ENCODE measurements around the gene P3H2. TPM values are rescaled to one million over a fixed set of nuclear protein-coding genes. Genes with fewer than 3 reads are reported as not detected.

Gene P3H2
- total RNA-seq, 1 experiment from 2014 or later = 82.2 TPM

DNA sequence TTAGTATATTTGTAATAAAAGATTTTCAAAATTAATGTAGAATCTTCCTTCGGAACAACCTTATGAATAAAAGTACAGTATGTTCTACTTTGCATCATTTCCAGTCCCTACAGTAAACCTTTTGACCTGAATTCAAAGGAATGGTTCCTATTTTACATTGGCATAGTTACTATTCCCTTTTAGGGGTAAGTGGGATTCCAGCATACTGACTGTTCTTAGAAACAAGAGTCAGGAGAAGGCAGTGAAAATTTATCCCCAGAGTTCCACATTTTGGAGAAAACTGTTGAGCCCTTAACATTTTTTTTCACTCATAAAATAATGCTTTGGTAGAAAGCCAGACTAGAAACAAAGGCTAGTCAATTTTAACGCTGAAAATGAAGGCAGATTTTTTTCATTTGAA lies 78.1 kb downstream of the P3H2 start:
- no peak for ATAC-seq
- CTCF ChIA-PET = no interaction called here

DNA sequence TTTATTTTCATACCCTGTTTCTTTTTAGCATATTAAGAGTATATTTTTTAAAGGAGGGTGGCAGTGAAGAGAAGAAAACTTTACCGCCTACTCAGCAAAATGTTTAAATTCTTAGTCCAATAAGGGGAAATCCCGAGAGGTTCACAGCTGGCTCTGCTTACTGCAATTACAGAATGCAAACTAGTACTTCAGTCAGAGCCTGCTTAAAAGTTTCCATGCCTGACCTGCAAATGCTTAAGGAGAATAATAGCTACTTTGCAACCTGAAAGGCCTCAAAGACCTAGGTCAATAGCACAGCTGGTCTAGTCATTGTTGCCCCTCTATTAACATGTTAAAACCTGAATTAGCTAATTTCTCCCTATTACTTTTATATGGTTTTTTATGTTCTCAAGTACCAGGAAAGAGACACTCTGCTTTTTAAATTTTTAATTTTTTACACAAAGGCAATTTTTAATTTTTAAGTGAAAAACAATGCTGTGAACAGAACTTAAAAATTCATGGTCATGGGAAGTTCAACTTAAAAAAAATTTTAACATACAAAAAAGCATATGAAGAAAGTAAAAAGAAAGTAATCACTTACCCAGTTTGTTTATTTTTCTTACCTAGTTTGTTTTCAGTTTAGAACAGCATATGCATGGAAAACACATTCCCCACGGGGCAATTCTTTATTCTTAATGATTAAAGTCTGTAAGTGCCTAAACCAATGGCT lies 79.2 kb downstream of the P3H2 start:
- no peaks in the 10 kb centered on the region for H3K27me3 ChIP-seq (ENCODE audit: control insufficient read depth, insufficient read depth, low read length)
- ChIA-PET CTCF (no interaction called here), POLR2A (no interaction called here)
- H3K36me3 ChIP-seq (ENCODE audit: control insufficient read depth, insufficient read depth, low read length) = no peaks in the 10 kb centered on the region
- ATAC-seq (no peak), DNase-seq (ENCODE audit: low read depth, low spot score) (no peak)
- peak overlapping the region; percentile 56 for H3K27ac ChIP-seq (ENCODE audit: low read length)
- no peak overlapping the region for H3K4me3 ChIP-seq (ENCODE audit: low read depth in 2 of 2, low read length in 2 of 2)
- TF ChIP-seq SIN3A (IDR thresholded peaks at IDR 0.05; ENCODE audit: borderline replicate concordance, insufficient read depth, low read depth, low read length) (no peak), POLR2AphosphoS5 (IDR thresholded peaks at IDR 0.05; ENCODE audit: low read depth, low read length) (no peak), TCF7L2 (IDR thresholded peaks at IDR 0.05; ENCODE audit: low read depth, low read length) (no peak)
- TF ChIP-seq, protein P1, sequence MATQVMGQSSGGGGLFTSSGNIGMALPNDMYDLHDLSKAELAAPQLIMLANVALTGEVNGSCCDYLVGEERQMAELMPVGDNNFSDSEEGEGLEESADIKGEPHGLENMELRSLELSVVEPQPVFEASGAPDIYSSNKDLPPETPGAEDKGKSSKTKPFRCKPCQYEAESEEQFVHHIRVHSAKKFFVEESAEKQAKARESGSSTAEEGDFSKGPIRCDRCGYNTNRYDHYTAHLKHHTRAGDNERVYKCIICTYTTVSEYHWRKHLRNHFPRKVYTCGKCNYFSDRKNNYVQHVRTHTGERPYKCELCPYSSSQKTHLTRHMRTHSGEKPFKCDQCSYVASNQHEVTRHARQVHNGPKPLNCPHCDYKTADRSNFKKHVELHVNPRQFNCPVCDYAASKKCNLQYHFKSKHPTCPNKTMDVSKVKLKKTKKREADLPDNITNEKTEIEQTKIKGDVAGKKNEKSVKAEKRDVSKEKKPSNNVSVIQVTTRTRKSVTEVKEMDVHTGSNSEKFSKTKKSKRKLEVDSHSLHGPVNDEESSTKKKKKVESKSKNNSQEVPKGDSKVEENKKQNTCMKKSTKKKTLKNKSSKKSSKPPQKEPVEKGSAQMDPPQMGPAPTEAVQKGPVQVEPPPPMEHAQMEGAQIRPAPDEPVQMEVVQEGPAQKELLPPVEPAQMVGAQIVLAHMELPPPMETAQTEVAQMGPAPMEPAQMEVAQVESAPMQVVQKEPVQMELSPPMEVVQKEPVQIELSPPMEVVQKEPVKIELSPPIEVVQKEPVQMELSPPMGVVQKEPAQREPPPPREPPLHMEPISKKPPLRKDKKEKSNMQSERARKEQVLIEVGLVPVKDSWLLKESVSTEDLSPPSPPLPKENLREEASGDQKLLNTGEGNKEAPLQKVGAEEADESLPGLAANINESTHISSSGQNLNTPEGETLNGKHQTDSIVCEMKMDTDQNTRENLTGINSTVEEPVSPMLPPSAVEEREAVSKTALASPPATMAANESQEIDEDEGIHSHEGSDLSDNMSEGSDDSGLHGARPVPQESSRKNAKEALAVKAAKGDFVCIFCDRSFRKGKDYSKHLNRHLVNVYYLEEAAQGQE (IDR thresholded peaks at IDR 0.05; ENCODE audit: insufficient read depth in 1 of 2, low read depth in 2 of 2, low read length in 1 of 2) = no peak
- TF ChIP-seq, protein P2, sequence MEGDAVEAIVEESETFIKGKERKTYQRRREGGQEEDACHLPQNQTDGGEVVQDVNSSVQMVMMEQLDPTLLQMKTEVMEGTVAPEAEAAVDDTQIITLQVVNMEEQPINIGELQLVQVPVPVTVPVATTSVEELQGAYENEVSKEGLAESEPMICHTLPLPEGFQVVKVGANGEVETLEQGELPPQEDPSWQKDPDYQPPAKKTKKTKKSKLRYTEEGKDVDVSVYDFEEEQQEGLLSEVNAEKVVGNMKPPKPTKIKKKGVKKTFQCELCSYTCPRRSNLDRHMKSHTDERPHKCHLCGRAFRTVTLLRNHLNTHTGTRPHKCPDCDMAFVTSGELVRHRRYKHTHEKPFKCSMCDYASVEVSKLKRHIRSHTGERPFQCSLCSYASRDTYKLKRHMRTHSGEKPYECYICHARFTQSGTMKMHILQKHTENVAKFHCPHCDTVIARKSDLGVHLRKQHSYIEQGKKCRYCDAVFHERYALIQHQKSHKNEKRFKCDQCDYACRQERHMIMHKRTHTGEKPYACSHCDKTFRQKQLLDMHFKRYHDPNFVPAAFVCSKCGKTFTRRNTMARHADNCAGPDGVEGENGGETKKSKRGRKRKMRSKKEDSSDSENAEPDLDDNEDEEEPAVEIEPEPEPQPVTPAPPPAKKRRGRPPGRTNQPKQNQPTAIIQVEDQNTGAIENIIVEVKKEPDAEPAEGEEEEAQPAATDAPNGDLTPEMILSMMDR (IDR thresholded peaks at IDR 0.05) = no peak
- intact Hi-C loops (cut with micrococcal nuclease; ENCODE audit: unreplicated experiment) = no loop called here
- BruUV-seq (replicated peaks) = no TSS peak
- no peaks in the 10 kb centered on the region for H3K9me3 ChIP-seq (ENCODE audit: control insufficient read depth, insufficient read depth, low read depth, low read length)
- in situ Hi-C loops (cut with HindIII; ENCODE audit: low pct_unique_long_range_greater_than_20kb, low sequenced_read_pairs) = no loop called here
- H3K4me1 ChIP-seq (ENCODE audit: control insufficient read depth, insufficient read depth, low read length) = peaks cover 53% of the 10 kb centered on the region

More for the DNA sequence above, 78.1 kb downstream of the P3H2 start:
- no TSS peak for BruUV-seq (replicated peaks)
- in situ Hi-C loops (cut with HindIII; ENCODE audit: low pct_unique_long_range_greater_than_20kb, low sequenced_read_pairs) = no loop called here
- Histone ChIP-seq H3K4me3 (ENCODE audit: low read depth in 2 of 2, low read length in 2 of 2) (no peak overlapping the region), H3K9me3 (ENCODE audit: control insufficient read depth, insufficient read depth, low read depth, low read length) (no peaks in the 10 kb centered on the region), H3K27ac (ENCODE audit: low read length) (peak overlapping the region; percentile 56; the same call in 1 of the 2 replicates), H3K36me3 (ENCODE audit: control insufficient read depth, insufficient read depth, low read length) (no peaks in the 10 kb centered on the region), H3K27me3 (ENCODE audit: control insufficient read depth, insufficient read depth, low read length) (no peaks in the 10 kb centered on the region), H3K4me1 (ENCODE audit: control insufficient read depth, insufficient read depth, low read length) (peaks cover 53% of the 10 kb centered on the region)
- DNase-seq (ENCODE audit: low read depth, low spot score) = no peak
- TF ChIP-seq TCF7L2 (IDR thresholded peaks at IDR 0.05; ENCODE audit: low read depth, low read length) (no peak), POLR2AphosphoS5 (IDR thresholded peaks at IDR 0.05; ENCODE audit: low read depth, low read length) (no peak), SIN3A (IDR thresholded peaks at IDR 0.05; ENCODE audit: borderline replicate concordance, insufficient read depth, low read depth, low read length) (no peak)
- TF ChIP-seq, protein P2 (IDR thresholded peaks at IDR 0.05) = no peak
- TF ChIP-seq, protein P1 (IDR thresholded peaks at IDR 0.05; ENCODE audit: insufficient read depth in 1 of 2, low read depth in 2 of 2, low read length in 1 of 2) = no peak
- intact Hi-C loops (cut with micrococcal nuclease; ENCODE audit: unreplicated experiment) = no loop called here
- POLR2A ChIA-PET = no interaction called here

Measured in Panc1 (cell line).